CD4-positive, alpha-beta T cell (primary cell): ENCODE data around the gene INPP5A. TPM values are rescaled to one million over a fixed set of nuclear protein-coding genes. Genes with fewer than 3 reads are reported as not detected.

ENCODE experiments used
- ATAC-seq: fragments of 200-7000 bp; cut with Tn5 transposase; one replicate; pipeline ENCODE4 v1.10.0; 2022; ENCODE audit warnings: mild to moderate bottlenecking; ENCODE audit not compliant: poor library complexity
- CTCF ChIA-PET: fragments of 350-600 bp; sonication (Branson Sonifier 250); formaldehyde crosslinking; loops from one replicate; lab custom pipeline; 2021; ENCODE audit warnings: antibody characterized with exemption, inconsistent platforms; lab: Charles Lee
- POLR2A ChIA-PET: fragments of 350-600 bp; sonication (Branson Sonifier 250); formaldehyde crosslinking; loops from one replicate; lab custom pipeline; 2021; ENCODE audit warnings: antibody characterized with exemption, inconsistent platforms; lab: Charles Lee
- DNase-seq, 14 experiments: peaks; one replicate each; pipeline ENCODE4 v3.0.0-alpha.2; 2013 to 2020; ENCODE audit warnings: mixed read lengths in 2 of 14
- H3K27ac ChIP-seq, 2 donors: one replicate each; pipeline versions ENCODE4 v1.5.1 to v1.7.0; 2013; ENCODE audit warnings: low read length in 2 of 2, low read depth in 1 of 2, mild to moderate bottlenecking in 1 of 2
- H3K27me3 ChIP-seq, 2 experiments: 1 replicate in 1 of 2; 2 replicates in 1 of 2; pipeline versions ENCODE4 v1.6.1 to v1.7.0; 2013; ENCODE audit warnings: low read length in 2 of 2, control low read depth in 1 of 2, mild to moderate bottlenecking in 1 of 2, moderate library complexity in 1 of 2; ENCODE audit not compliant: insufficient read depth in 2 of 2, control insufficient read depth in 1 of 2
- H3K36me3 ChIP-seq: one replicate; pipeline ENCODE4 v1.6.1; 2013; ENCODE audit warnings: low read length, control low read depth; ENCODE audit not compliant: insufficient read depth
- H3K4me1 ChIP-seq: one replicate; pipeline ENCODE4 v1.6.1; 2013; ENCODE audit warnings: low read length, control low read depth; ENCODE audit not compliant: insufficient read depth
- H3K4me3 ChIP-seq: one replicate; pipeline ENCODE4 v1.5.1; 2013; ENCODE audit warnings: mild to moderate bottlenecking, low read length, moderate library complexity
- H3K9me3 ChIP-seq, 2 experiments: 1 replicate in 1 of 2; 2 replicates in 1 of 2; pipeline versions ENCODE4 v1.6.1 to v1.7.0; 2013; ENCODE audit warnings: low read length in 2 of 2, mild to moderate bottlenecking in 2 of 2, control low read depth in 1 of 2, moderate library complexity in 1 of 2; ENCODE audit not compliant: control insufficient read depth in 1 of 2, insufficient read depth in 1 of 2
- H3K27ac Mint-ChIP-seq: one replicate; pipeline ENCODE4 v1.8.0; 2020; ENCODE audit warnings: mixed read lengths
- H3K27me3 Mint-ChIP-seq: one replicate; pipeline ENCODE4 v1.8.0; 2021; ENCODE audit warnings: mixed read lengths
- H3K36me3 Mint-ChIP-seq: one replicate; pipeline ENCODE4 v1.8.0; 2021; ENCODE audit warnings: low read depth, mixed read lengths
- H3K4me1 Mint-ChIP-seq: one replicate; pipeline ENCODE4 v1.8.0; 2021; ENCODE audit warnings: low read depth, mixed read lengths
- H3K4me3 Mint-ChIP-seq: one replicate; pipeline ENCODE4 v1.8.0; 2020; ENCODE audit warnings: mild to moderate bottlenecking, mixed read lengths
- H3K9me3 Mint-ChIP-seq: one replicate; pipeline ENCODE4 v1.8.0; 2020; ENCODE audit warnings: mixed read lengths
- CTCF ChIP-seq: fragments of 200-600 bp; IDR thresholded peaks from one replicate; pipeline ENCODE4 v1.8.0; 2022; ENCODE audit warnings: antibody characterized with exemption, mild to moderate bottlenecking
- intact Hi-C, 2 experiments: fragments of 100-400 bp; cut with DNase I in 1 of 2; cut with micrococcal nuclease in 1 of 2; formaldehyde crosslinking; loops; one replicate each; pipeline versions ENCODE4 v1.15.1 to v1.9.0; 2023 to 2025; cut with DNase I, micrococcal nuclease
- total RNA-seq, 174 experiments: library from RNA in 2 of 174; stranded (reverse) in 2 of 174; gene quantifications; one replicate each; pipeline ENCODE4 v1.2.3 and lab custom pipeline; 2021 to 2026

Gene INPP5A
- total RNA-seq, 2 experiments from 2014 or later, result 22.0 to 24.8 TPM

DNA sequence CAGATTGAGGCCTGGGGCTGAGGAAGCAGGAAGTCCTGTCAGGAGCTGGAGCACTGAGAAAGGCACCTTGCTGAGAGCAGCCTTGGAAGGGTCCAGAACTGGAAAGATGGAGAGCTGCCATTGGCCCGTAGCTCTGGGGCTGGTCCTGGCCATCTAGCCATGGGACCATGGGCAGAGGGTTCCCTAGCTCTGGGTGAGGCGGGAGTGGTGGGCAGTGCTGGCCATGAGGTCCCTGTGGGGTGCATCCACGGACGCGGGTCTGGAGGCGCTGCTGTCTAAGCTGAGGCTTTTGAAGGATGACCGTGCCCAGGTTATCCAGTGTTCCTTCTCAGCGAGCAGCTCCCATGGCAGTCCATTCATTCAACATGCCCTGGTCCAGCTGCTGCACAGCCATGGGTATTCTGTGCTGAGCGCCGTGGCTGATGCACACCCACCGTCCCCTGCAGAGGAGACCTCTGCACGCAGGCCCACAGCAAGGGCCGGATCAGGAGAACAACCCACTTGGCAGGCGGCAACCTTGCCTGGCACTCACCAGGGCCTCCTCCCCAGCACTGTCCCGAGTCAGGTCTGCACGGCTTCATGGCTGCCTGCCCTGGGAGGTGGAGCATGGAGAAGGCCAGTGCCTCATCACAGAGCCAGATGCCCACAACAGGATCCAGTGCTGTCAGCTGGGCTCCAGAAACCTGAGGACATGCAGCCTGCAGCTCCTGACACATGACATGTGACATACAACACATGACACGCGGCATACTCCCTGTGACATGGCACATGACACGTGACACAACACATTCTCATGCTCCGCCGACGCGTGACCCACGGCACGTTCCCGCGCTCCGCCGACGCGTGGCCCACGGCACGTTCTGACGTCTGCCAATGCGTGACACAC lies 121.9 kb downstream of the INPP5A start:
- H3K4me1 ChIP-seq, result peaks cover 5% of the 10 kb centered on the region
- Mint-ChIP-seq H3K36me3 (peaks cover 35% of the 10 kb centered on the region), H3K4me1 (peaks cover 10% of the 10 kb centered on the region), H3K4me3 (no peak overlapping the region), H3K27me3 (no peaks in the 10 kb centered on the region), H3K27ac (no peak overlapping the region), H3K9me3 (no peaks in the 10 kb centered on the region)
- ChIA-PET CTCF (no interaction called here), POLR2A (no interaction called here)
- DNase-seq, result no peak
- intact Hi-C loops, result no loop called here
- TF ChIP-seq CTCF, result no peak
- H3K4me3 ChIP-seq, result no peak overlapping the region
- no peak for ATAC-seq
- no peaks in the 10 kb centered on the region for H3K9me3 ChIP-seq
- peaks cover 19% of the 10 kb centered on the region for H3K36me3 ChIP-seq
- no peak overlapping the region for H3K27ac ChIP-seq
- no peaks in the 10 kb centered on the region for H3K27me3 ChIP-seq

DNA sequence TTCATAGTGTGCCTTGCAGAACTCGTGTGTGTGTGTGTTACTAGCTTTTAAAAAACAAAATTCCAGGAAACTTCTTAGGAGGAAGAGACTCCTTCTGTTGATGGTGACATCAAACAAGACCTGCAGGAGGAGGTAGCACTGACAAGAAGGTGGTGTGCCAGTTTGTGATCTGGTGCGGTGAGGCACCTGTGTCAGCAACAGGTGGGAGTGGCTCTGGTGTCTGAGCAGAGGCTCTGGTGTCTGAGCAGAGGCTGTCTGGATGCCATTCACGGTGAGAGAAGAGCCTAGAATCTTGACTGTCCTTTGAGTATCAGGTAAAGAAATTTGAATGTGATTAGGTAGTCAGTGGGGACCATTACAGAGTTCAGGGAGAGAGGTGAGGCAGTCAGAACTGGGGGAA lies 122.8 kb downstream of the INPP5A start:
- intact Hi-C loops, result no loop called here
- Mint-ChIP-seq H3K9me3 (no peaks in the 10 kb centered on the region), H3K4me3 (no peak overlapping the region), H3K36me3 (peaks cover 30% of the 10 kb centered on the region), H3K27me3 (no peaks in the 10 kb centered on the region), H3K27ac (no peak overlapping the region), H3K4me1 (peaks cover 7% of the 10 kb centered on the region)
- H3K4me3 ChIP-seq, result no peak overlapping the region
- H3K27me3 ChIP-seq, result no peaks in the 10 kb centered on the region
- ChIA-PET POLR2A (no interaction called here), CTCF (no interaction called here)
- no peak overlapping the region for H3K27ac ChIP-seq
- H3K4me1 ChIP-seq, result no peaks in the 10 kb centered on the region
- DNase-seq, result no peak
- TF ChIP-seq CTCF, result no peak
- H3K9me3 ChIP-seq, result no peaks in the 10 kb centered on the region
- peaks cover 15% of the 10 kb centered on the region for H3K36me3 ChIP-seq
- ATAC-seq, result no peak

DNA sequence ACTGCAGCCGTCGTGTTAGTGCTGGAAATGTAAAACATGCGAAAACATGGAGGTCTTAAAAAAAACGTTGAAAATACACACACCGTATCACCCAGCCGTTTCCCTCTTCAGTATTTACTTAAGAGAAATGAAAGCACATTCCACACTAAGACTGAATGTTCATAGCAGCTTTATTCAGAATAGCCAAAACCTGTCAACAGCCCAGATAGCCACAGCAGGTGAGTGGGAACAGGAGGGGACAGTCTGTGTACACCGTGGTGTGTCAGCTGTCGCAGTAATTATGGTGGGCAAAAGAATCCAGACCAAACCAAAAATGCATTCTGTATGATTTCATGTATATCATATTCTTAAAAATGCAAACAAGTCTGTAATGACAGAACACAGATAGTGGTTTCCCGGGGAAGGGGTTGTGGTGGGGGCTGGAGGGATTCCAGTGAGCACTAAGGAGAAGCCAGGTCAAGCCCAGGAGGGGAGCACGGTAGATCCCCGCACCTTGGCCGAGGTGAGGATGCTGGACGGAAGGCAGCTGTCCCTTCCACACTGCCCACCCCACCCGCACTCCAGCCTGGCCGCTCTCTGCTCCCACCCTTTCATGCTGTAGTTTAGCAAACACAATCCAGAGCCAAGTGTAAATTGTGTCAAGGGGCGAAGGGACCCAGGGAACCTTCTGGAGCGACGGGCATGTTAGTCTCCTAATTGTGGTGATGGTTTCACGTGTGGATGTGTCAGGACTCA lies 124.8 kb downstream of the INPP5A start:
- POLR2A ChIA-PET, result no interaction called here
- no peak for ATAC-seq
- Mint-ChIP-seq H3K36me3 (peaks cover 30% of the 10 kb centered on the region), H3K4me3 (no peak overlapping the region), H3K4me1 (peaks cover 7% of the 10 kb centered on the region), H3K9me3 (no peaks in the 10 kb centered on the region), H3K27me3 (no peaks in the 10 kb centered on the region), H3K27ac (no peak overlapping the region)
- no peaks in the 10 kb centered on the region for H3K9me3 ChIP-seq
- no peak overlapping the region for H3K27ac ChIP-seq
- H3K4me3 ChIP-seq, result no peak overlapping the region
- no peaks in the 10 kb centered on the region for H3K4me1 ChIP-seq
- intact Hi-C loops, result no loop called here
- TF ChIP-seq CTCF, result no peak
- CTCF ChIA-PET, result no interaction called here
- no peaks in the 10 kb centered on the region for H3K27me3 ChIP-seq
- H3K36me3 ChIP-seq, result peaks cover 14% of the 10 kb centered on the region
- DNase-seq, result no peak
